Fibroblast of the conjunctiva (primary cell): ENCODE measurements around the gene ZGPAT.

Experiments used
- DNase-seq: peaks from one replicate; pipeline ENCODE4 v3.0.0-alpha.2; 2010; ENCODE audit warnings: low read depth

ZGPAT gene

GRCh38 chr20:63692436-63693082 is 15.3 kb upstream of the ZGPAT start:
- DNase-seq, result no peak

GRCh38 chr20:63693083-63693732 is 14.6 kb upstream of the ZGPAT start:
- DNase-seq, result no peak

GRCh38 chr20:63693733-63694583 is 13.9 kb upstream of the ZGPAT start:
- no peak for DNase-seq

GRCh38 chr20:63694584-63695423 is 13.0 kb upstream of the ZGPAT start:
- DNase-seq, result no peak

GRCh38 chr20:63695424-63696305 is 12.2 kb upstream of the ZGPAT start:
- no peak for DNase-seq

- no peak for DNase-seq
These were observed 11.6 kb upstream of the ZGPAT start for GRCh38 chr20:63696306-63696627.

- no peak for DNase-seq
These were observed 11.0 kb upstream of the ZGPAT start, which contains the start of gene TNFRSF6B for GRCh38 chr20:63696628-63697356. TNFRSF6B (plus strand) TSS chr20:63696652; CDS start chr20:63696768, 116 bp downstream.

GRCh38 chr20:63697357-63697867 is 10.4 kb upstream of the ZGPAT start:
- DNase-seq, result no peak

GRCh38 chr20:63697868-63698545 is 9.8 kb upstream of the ZGPAT start:
- no peak for DNase-seq

- DNase-seq, result peak; percentile 71
These were observed 8.9 kb upstream of the ZGPAT start for GRCh38 chr20:63698739-63699465.

GRCh38 chr20:63699466-63700198 is 8.2 kb upstream of the ZGPAT start:
- no peak for DNase-seq

- DNase-seq, result no peak
These were observed 7.4 kb upstream of the ZGPAT start for GRCh38 chr20:63700199-63701050.

GRCh38 chr20:63701051-63701328 is 6.8 kb upstream of the ZGPAT start:
- DNase-seq, result no peak

- no peak for DNase-seq
These were observed 6.4 kb upstream of the ZGPAT start for GRCh38 chr20:63701329-63702035.

GRCh38 chr20:63702036-63702665 is 5.7 kb upstream of the ZGPAT start:
- DNase-seq, result no peak

GRCh38 chr20:63702751-63703470 is 4.9 kb upstream of the ZGPAT start:
- DNase-seq, result no peak
